ENCODE data around the gene MYOF.
"Not testable (repeated sequence)": the region's sequence is repeated elsewhere in the genome, so short reads cannot be mapped to it uniquely, and the experiment has no call there.

Gene MYOF

GRCh38 chr10:93451244-93451947, 30.7 kb downstream of the MYOF start:
- no peak for DNase-seq

DNA sequence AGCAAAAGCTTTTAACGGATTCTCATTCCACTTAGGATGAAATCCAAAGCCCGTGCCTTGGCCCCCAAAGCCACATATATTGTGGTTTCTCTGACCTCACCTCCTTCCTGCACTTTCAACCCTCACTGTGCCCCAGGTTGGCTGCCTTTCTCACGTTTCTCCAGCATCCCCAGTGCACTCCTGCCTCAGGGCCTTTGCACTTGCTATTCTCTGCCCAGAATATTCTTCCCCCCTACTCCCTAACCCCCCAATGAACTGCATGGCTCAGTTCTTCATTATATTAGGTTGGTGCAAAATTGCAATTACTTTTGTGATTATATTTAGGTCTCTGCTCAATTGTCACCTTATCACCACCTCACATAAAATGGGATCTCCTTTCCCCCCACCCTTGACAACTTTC, 34.2 kb downstream of the MYOF start:
- no peak for DNase-seq

GRCh38 chr10:93447019-93447418, 35.1 kb downstream of the MYOF start:
- DNase-seq, result no peak

DNA sequence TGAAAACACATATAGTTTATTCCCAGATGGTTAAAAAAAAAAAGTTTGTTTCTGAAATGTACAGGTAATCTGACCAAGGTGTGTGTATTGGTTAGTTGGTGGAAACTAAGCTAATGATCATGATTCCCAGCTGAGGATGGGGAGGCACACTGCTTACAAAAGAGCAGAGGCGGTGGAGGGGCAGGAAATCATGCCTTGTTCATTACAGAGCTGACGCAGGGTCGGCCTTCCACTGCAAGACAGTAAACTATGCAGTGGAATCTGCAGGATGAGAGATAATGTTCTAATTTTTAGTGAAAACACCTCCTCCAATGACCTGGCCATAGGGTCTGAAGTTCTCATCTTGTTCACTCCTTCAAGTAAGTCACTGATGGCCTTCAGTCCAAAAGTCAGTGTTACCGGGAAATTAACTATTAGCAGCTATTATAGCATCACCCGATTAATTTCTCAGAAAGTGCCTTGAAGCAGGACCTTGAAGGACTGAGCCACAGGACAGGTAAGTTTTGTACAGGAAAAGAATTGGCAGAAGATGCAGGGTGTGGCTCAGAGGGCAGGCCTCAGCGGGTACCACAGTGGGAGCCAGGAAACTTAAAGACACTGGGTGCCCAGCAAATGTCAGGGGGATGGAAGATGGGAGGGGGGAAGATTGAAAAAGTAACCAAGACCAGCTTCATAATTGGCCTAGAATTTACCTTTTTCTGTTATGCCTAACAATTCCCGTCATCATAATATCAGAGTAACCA, 36.0 kb downstream of the MYOF start:
- no peak for DNase-seq

GRCh38 chr10:93445097-93445960, 36.8 kb downstream of the MYOF start:
- peak; percentile 97 for DNase-seq

- DNase-seq, result no peak
These were observed 38.7 kb downstream of the MYOF start for GRCh38 chr10:93443481-93443880.

- not testable (repeated sequence) for DNase-seq
These were observed 39.4 kb downstream of the MYOF start for GRCh38 chr10:93442721-93443120.

- no peak for DNase-seq
These were observed 41.5 kb downstream of the MYOF start for GRCh38 chr10:93440591-93441091.

DNA sequence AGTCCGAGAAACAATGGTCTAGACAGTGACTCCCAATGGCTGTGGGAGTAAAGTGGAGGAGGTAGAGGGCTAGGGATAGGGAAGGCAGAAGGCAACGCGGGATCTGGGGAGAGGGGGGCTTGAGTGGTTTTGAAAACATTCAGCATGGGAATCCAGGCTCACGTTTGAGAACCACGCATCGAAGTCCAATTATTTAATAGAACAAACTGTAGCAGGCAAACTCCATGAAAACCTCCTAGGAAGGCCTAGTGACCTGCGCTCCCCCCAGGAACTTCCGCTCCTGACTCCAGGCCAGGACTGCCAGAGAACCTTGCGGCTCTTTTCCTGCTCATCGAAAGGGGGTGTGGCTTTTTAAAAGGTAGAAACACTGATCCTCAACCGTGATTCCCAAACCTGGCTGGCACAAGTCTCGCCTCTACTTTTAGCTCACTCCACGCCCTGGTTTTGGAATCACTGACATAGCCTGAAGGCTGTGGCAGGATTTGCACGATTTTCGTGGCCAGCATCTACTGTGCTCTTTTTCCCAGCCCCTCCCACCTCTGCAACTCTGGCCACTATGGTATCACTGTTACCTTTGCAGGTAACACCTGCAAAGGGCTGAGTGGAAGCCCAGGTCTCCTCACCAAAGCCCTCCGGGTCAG, 43.4 kb downstream of the MYOF start:
- DNase-seq, result peak; percentile 85

DNA sequence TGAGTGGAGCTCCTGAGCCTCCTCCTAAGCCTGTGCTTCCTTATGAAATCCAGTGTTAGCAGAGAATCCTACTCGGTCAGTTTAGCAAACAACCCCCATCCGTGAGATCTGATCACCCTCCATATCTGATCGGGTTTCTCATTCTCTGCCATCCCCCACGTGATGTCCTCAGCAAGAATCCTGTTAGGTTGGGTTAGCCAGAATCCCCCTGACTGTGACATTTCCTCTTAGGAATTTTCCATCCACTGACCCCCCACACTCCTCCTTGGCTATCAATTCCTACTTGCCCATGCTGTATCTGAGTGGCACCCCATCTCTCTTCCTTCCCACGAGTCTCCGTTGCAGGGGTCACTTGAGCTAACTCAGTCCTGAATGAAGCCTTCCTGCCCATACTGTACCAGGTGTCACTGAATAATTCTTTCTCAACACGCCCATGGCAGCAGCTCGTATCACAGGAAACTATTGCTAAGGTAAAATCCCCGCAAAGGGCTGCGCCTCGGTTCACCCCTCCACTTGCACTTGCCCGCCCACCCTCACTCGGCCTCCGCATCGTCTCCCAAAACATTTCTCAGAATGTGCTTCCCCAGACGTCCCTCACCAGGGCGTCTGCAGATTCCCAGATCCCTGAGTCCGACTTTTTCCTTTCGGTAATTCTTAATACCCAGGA, 44.1 kb downstream of the MYOF start:
- DNase-seq, result no peak

GRCh38 chr10:93437086-93437945, 44.8 kb downstream of the MYOF start:
- DNase-seq, result peak; percentile 31

DNA sequence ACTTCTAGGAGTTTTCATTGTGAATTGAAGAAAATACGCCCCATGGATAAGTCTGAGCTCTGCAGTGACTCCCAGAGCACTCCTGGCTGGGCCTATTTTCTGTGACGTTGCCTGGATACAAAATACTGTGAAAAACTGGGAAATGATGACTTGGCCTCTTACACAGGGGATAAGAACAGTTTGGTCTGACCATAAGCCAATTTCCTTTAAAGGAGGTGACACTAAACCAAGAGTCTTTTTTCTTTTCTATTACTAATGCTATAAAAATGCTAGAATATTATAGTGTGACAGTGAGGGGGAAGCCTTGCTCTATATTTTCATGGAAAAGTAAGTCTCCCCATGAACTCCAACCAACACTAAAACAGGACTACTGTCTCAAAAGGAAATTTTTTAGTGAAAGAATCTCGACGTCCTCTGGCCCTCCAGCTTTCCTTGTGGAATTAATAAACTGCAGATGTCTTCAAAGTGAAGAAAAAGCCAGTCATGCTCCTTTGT, 45.5 kb downstream of the MYOF start:
- no peak for DNase-seq

GRCh38 chr10:93435621-93436397, 46.3 kb downstream of the MYOF start:
- DNase-seq, result peak; percentile 78

DNA sequence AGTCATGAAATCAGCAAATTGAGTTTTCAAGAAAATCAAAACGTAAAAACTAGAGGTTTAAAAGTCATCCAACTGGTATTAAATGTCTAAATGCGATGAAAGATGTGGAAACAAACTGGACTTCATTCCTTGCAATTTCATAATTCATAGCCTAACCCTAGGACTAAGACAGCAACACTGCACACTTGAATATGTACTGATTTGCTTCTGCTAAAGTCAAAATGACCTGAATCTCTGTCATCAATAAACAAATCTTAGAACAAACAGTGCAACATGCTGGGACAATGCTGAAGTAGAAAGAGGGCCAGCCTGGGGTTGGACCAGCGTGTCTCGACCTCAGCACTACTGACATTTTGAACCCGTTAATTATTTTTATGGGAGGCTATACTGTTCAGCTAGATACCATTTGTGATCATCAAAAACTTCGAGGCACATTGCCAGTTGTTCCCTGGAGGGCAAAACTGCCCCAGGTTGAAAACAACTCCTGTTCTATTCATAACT, 47.1 kb downstream of the MYOF start:
- DNase-seq, result no peak

DNA sequence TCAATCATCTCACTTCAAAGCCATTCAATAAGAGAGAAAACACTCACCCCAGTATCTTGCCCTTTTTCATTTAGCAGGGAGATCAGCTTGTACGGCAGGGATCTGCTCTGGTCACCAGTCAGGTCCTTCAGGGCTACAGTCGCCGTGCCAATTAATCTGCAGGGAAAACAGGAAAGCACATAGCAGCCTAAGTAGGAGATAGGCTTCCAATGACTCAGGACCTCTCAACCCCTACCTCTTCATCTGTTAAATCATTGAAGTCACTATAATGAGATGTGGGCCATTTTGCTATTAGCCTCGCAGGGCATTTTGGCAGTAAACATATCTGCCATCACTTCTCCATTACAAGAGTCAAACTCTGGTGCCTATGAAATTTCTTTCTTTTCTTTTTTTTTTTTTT, 50.8 kb downstream of the MYOF start:
- no peak for DNase-seq

DNA sequence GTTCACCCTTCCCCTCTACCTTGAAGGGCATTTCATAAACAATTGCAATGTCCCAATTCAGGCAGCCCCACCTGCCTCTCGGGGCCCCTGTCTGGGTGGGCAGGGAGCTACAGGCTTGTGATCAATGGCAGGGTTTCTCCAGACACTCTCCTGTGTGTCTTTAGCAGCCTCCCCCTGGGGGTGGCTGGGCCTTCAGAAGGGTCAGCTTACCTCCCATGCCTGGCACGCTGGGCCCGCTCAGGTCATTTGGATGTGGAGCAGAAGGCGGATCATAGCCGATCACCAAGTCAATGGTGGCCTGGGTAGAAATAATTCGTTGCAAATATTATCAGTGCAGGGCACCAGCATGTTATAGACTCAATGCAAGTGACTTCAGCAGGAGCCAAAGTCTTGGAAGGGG, 56.3 kb downstream of the MYOF start:
- no peak for DNase-seq

GRCh38 chr10:93422118-93422517, 60.0 kb downstream of the MYOF start:
- no peak for DNase-seq

DNA sequence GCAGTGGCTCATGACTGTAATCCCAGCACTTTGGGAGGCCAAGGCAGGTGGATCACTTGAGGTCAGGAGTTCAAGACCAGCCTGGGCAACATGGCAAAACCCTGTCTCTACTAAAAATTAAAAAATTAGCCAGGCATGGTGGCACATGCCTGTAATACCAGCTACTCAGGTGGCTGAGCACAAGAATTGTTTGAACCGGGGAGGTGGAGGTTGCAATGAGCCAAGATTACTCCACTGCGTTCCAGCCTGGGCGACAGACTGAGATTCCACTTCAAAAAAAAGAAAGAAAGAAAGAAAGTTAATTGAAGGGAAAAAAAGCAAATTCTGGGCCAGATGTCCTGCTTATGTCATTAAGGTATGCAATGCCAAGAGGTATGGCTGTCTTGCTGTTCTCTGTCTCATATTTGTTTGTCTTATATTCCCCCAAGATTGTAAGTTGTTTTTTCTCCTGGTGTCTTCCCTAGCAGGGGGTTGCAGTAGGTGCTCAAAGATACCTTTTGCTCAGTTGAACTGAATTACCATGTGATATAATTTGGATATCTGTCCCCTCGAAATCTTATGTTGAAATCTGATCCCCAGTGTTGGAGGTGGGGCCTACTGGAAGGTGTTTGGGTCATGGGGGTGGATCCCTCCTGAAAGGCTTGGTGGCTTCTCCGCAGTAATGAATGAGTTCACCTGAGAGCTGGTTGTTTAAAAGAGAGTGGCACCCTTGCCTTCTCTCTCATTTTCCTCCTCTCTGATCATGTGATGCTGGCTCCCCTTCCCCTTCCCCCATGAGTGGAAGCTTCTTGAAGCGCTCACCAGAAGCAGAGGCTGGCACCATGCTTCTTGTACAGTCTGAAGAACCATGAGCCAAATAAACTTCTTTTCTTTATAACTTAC, 60.9 kb downstream of the MYOF start:
- no peak for DNase-seq

DNA sequence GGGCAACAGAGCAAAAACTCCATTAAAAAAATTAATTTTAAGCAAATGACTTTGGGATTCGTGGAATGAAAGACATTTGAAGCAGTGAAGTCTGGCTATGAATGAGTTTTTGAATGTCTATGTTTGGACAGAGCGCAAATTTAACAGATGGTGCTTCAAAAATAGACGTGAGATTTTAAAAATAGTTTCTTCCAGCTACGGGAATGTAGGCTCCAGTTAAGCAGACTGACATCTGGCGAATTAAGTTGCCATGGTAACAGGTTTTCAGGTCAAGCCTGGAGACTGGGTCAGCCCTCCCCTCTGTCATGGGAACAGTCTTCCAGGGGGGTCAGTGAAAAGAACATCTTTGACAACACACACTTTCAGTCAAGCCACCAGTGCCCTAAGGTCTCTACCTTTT, 62.0 kb downstream of the MYOF start:
- no peak for DNase-seq

All from DMS153 (cell line).